HG02884 (cell line): ENCODE measurements around the gene USE1.
A peak's percentile ranks its signal among the peaks of the same experiment; 100 is the strongest.

ENCODE experiments used
- ATAC-seq: cut with Tn5 transposase; IDR thresholded peaks from one replicate; pipeline ENCODE4 v1.9.1; 2021; ENCODE audit warnings: mild to moderate bottlenecking, moderate library complexity; ENCODE audit not compliant: unreplicated experiment

Gene USE1

GRCh38 chr19:17255150-17255621, 40.0 kb downstream of the USE1 start:
- ATAC-seq: no peak

GRCh38 chr19:17256130-17256529, 41.0 kb downstream of the USE1 start:
- ATAC-seq: no peak

- no peak for ATAC-seq
Measured at GRCh38 chr19:17259118-17259780, 44.1 kb downstream of the USE1 start.

GRCh38 chr19:17259934-17260333, 44.8 kb downstream of the USE1 start:
- no peak for ATAC-seq

GRCh38 chr19:17260842-17261325, 45.7 kb downstream of the USE1 start:
- peak; percentile 70 for ATAC-seq

- no peak for ATAC-seq
Measured at GRCh38 chr19:17262557-17262956, 47.4 kb downstream of the USE1 start.

GRCh38 chr19:17263712-17264640, 48.8 kb downstream of the USE1 start:
- no peak for ATAC-seq

GRCh38 chr19:17264641-17264979, 49.5 kb downstream of the USE1 start, which contains the start of gene USHBP1:
TSS of gene USHBP1 (minus strand) at chr19:17264745. CDS start at chr19:17264299, 446 bp downstream.
- ATAC-seq: no peak

- ATAC-seq: no peak
Measured at GRCh38 chr19:17266026-17266425, 50.9 kb downstream of the USE1 start.

- peak; percentile 15 for ATAC-seq
Measured at GRCh38 chr19:17266589-17266974, 51.4 kb downstream of the USE1 start.

GRCh38 chr19:17266975-17267788, 52.0 kb downstream of the USE1 start, which contains the start of gene BABAM1:
TSS of gene BABAM1 (plus strand) at chr19:17267443. CDS start at chr19:17268807, 1,364 bp downstream.
- ATAC-seq: peak; percentile 91

GRCh38 chr19:17268754-17269153, 53.6 kb downstream of the USE1 start:
- no peak for ATAC-seq
